OCI-LY1 (cell line): ENCODE results near the gene STUM.

Experiments used
- H2AFZ ChIP-seq: fragments of 200-600 bp; sonication (generic), shearing (Covaris generic); 2 replicates; pipeline ENCODE4 v1.6.0; 2014; ENCODE audit warnings: antibody characterized with exemption, mild to moderate bottlenecking, low read length
- H3F3A ChIP-seq: fragments of 200-600 bp; sonication (generic), shearing (Covaris generic); 2 replicates; pipeline ENCODE4 v1.6.0; 2014; ENCODE audit warnings: mild to moderate bottlenecking, antibody characterized with exemption, low read length, moderate library complexity; ENCODE audit not compliant: insufficient read depth
- H3K27ac ChIP-seq: fragments of 200-600 bp; sonication (generic); 2 replicates; pipeline ENCODE4 v1.5.1; 2014; ENCODE audit warnings: low read length, mixed run types, mild to moderate bottlenecking, low read depth; ENCODE audit not compliant: poor library complexity, severe bottlenecking
- H3K27me3 ChIP-seq: fragments of 200-600 bp; sonication (generic); 2 replicates; pipeline ENCODE4 v1.6.0; 2014; ENCODE audit warnings: antibody characterized with exemption, mild to moderate bottlenecking, low read length, moderate library complexity; ENCODE audit not compliant: insufficient read depth
- H3K36me3 ChIP-seq: fragments of 200-600 bp; sonication (generic); 2 replicates; pipeline ENCODE4 v1.6.1; 2014; ENCODE audit warnings: mild to moderate bottlenecking, antibody characterized with exemption, low read length, moderate library complexity, mixed read lengths; ENCODE audit not compliant: insufficient read depth
- H3K4me1 ChIP-seq: fragments of 200-600 bp; sonication (generic); 2 replicates; pipeline ENCODE4 v1.5.1; 2014; ENCODE audit warnings: mild to moderate bottlenecking, low read length, moderate library complexity; ENCODE audit not compliant: insufficient read depth, severe bottlenecking
- H3K4me2 ChIP-seq: fragments of 200-600 bp; sonication (generic), shearing (Covaris generic); 2 replicates; pipeline ENCODE4 v1.6.1; 2014; ENCODE audit warnings: low read length
- H3K4me3 ChIP-seq: fragments of 200-600 bp; sonication (generic); 2 replicates; pipeline ENCODE4 v1.5.1; 2014; ENCODE audit warnings: low read length, low read depth, mild to moderate bottlenecking, mixed read lengths; ENCODE audit not compliant: poor library complexity, severe bottlenecking
- H3K79me2 ChIP-seq: fragments of 200-600 bp; shearing (Covaris generic); 2 replicates; pipeline ENCODE4 v1.6.1; 2016; ENCODE audit warnings: mixed run types, low read length, mixed read lengths; ENCODE audit not compliant: insufficient read depth
- H3K9ac ChIP-seq: fragments of 200-600 bp; sonication (generic), shearing (Covaris generic); 2 replicates; pipeline ENCODE4 v1.6.1; 2014; ENCODE audit warnings: mild to moderate bottlenecking, low read length, mixed read lengths
- H3K9me2 ChIP-seq: fragments of 200-600 bp; sonication (generic), shearing (Covaris generic); 2 replicates; pipeline ENCODE4 v1.6.1; 2014; ENCODE audit warnings: low read depth, mild to moderate bottlenecking, low read length, mixed read lengths
- H3K9me3 ChIP-seq: fragments of 200-600 bp; shearing (Covaris generic); 2 replicates; pipeline ENCODE4 v1.6.1; 2014; ENCODE audit warnings: low read length, mixed read lengths
- H4K20me1 ChIP-seq: fragments of 200-600 bp; sonication (generic), shearing (Covaris generic); 2 replicates; pipeline ENCODE4 v1.6.0; 2016; ENCODE audit warnings: mild to moderate bottlenecking, low read length; ENCODE audit not compliant: insufficient read depth
- EZH2 ChIP-seq: fragments of 200-600 bp; sonication (generic), shearing (Covaris generic); IDR thresholded peaks from 2 replicates; pipeline ENCODE4 v1.8.0; 2017; ENCODE audit warnings: borderline replicate concordance, mixed run types, mild to moderate bottlenecking, antibody characterized with exemption, low read length, moderate library complexity, mixed read lengths
- TF ChIP-seq, protein P1 (sequence below): fragments of 200-600 bp; sonication (generic), shearing (Covaris generic); IDR thresholded peaks from 2 replicates; pipeline ENCODE4 v1.5.1; 2017; ENCODE audit warnings: mild to moderate bottlenecking, antibody characterized with exemption, low read length, moderate library complexity, mixed read lengths

Gene STUM

DNA sequence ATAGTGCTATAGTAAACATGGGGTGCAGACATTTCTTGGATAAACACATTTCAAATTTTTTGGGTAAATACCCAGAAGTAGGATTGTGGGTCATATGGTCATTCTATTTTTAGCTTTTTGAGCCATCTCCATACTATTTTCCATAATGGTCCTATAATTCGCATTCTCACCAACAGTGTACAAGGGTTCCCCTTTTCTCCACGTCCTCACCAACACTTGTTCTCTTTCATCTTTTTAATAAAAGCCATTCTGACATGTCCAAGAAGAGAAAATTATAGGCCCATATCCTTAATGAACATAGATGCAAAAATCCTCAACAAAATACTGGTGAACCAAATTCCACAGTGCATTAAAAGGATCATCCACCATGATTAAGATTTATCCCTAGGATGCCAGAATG is 8.9 kb downstream of the STUM start:
- Histone ChIP-seq H3K36me3 (no peaks in the 10 kb centered on the region), H3K79me2 (no peaks in the 10 kb centered on the region), H3K4me1 (no peaks in the 10 kb centered on the region), H3K4me3 (no peak overlapping the region), H3K27me3 (peaks cover 6% of the 10 kb centered on the region; the same call in 1 of the 2 replicates), H2AFZ (no peak overlapping the region), H3F3A (no peaks in the 10 kb centered on the region), H3K4me2 (no peak overlapping the region), H3K9me2 (no peaks in the 10 kb centered on the region), H4K20me1 (no peaks in the 10 kb centered on the region), H3K9me3 (no peaks in the 10 kb centered on the region), H3K9ac (no peak overlapping the region), H3K27ac (no peak overlapping the region)
- TF ChIP-seq EZH2: no peak

DNA sequence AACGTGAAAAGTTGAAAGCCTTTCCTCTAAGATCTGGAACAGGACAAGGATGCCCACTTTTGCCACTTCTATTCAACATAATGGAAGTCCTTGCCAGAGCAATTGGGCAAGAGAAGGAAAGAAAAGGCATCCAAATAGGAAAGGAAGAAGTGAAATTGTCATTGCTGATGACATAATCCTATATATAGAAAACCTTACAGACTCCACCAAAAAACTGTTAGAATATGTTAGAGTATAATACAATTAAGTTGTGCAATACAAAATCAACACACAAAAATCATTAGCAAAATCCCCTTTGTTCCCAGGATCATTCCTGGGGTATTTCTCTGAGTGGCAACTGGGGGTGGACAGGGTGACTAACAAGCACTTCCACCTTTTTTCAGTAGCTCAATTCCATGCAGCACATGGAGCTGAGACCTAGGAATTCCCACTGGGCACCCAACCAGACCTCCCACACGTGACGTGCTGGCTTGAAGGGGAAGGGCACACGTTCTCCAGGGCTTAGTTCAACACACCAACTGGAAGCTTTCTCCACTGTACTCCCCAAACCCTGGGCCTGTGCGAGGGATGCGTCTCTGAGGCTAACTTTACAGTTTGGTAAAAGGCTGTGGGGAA is 9.6 kb downstream of the STUM start:
- Histone ChIP-seq H3K4me3 (no peak overlapping the region), H3K9me3 (no peaks in the 10 kb centered on the region), H3K36me3 (no peaks in the 10 kb centered on the region), H4K20me1 (no peaks in the 10 kb centered on the region), H3K27ac (no peak overlapping the region), H3K9ac (no peak overlapping the region), H3K4me1 (no peaks in the 10 kb centered on the region), H3K27me3 (peaks cover 6% of the 10 kb centered on the region; the same call in 1 of the 2 replicates), H3F3A (no peaks in the 10 kb centered on the region), H2AFZ (no peak overlapping the region), H3K9me2 (no peaks in the 10 kb centered on the region), H3K79me2 (no peaks in the 10 kb centered on the region), H3K4me2 (no peak overlapping the region)
- TF ChIP-seq, protein P1, sequence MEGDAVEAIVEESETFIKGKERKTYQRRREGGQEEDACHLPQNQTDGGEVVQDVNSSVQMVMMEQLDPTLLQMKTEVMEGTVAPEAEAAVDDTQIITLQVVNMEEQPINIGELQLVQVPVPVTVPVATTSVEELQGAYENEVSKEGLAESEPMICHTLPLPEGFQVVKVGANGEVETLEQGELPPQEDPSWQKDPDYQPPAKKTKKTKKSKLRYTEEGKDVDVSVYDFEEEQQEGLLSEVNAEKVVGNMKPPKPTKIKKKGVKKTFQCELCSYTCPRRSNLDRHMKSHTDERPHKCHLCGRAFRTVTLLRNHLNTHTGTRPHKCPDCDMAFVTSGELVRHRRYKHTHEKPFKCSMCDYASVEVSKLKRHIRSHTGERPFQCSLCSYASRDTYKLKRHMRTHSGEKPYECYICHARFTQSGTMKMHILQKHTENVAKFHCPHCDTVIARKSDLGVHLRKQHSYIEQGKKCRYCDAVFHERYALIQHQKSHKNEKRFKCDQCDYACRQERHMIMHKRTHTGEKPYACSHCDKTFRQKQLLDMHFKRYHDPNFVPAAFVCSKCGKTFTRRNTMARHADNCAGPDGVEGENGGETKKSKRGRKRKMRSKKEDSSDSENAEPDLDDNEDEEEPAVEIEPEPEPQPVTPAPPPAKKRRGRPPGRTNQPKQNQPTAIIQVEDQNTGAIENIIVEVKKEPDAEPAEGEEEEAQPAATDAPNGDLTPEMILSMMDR: no peak
- TF ChIP-seq EZH2: no peak

DNA sequence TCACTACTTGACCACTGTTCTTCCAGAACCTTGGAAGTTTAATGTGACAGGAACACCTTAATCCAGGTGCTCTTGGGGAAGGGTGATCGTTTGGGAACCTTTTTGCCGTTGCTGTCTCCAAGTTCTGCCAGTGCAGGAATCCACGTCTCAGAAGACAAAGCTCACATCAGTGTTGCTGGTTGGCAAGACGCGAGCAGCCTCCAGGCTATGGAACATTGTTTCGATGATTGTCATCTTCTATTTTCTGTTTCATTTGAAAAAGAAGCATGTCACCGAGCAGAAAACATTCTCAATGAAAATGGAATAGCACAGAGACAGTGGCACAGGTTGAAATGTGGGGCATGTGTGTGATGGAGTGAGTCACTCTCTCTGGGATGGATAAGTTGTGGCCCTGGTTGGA is 11.7 kb downstream of the STUM start:
- no peak overlapping the region for H3K27ac ChIP-seq
- no peaks in the 10 kb centered on the region for H3K79me2 ChIP-seq
- H3K27me3 ChIP-seq: peaks cover 4% of the 10 kb centered on the region
- H3K4me1 ChIP-seq: no peaks in the 10 kb centered on the region
- no peaks in the 10 kb centered on the region for H3K9me2 ChIP-seq
- TF ChIP-seq, protein P1: no peak
- TF ChIP-seq EZH2: no peak
- H3K4me2 ChIP-seq: no peak overlapping the region
- no peaks in the 10 kb centered on the region for H3K36me3 ChIP-seq
- no peak overlapping the region for H2AFZ ChIP-seq
- H3K9ac ChIP-seq: no peak overlapping the region
- no peaks in the 10 kb centered on the region for H4K20me1 ChIP-seq
- no peaks in the 10 kb centered on the region for H3F3A ChIP-seq
- no peaks in the 10 kb centered on the region for H3K9me3 ChIP-seq
- H3K4me3 ChIP-seq: no peak overlapping the region

DNA sequence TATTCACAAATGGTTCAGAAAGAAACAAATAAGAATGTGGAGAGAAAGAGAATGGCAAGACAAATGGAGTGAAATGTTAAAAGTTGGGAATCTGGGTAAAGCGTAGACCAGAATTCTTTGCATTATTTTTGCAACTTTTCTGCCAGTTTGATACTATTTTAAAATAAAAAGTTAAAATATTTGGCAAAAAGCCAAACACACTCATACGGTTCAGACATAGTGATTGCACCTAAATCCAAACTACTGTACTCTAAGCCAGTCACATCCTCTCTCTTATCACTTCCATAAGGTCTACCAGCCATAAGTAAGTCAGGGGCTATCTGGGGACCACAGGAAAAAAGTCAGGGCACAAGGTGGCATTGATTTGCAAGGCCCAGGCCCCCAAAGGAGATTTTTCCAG is 14.4 kb downstream of the STUM start:
- TF ChIP-seq, protein P1: no peak
- no peak for TF ChIP-seq EZH2
- H2AFZ ChIP-seq: no peak overlapping the region
- no peak overlapping the region for H3K9ac ChIP-seq
- no peak overlapping the region for H3K27ac ChIP-seq
- no peaks in the 10 kb centered on the region for H3K4me1 ChIP-seq
- H3K36me3 ChIP-seq: no peaks in the 10 kb centered on the region
- H3K9me3 ChIP-seq: no peaks in the 10 kb centered on the region
- H3K4me2 ChIP-seq: no peak overlapping the region
- no peaks in the 10 kb centered on the region for H3F3A ChIP-seq
- no peaks in the 10 kb centered on the region for H3K79me2 ChIP-seq
- H3K27me3 ChIP-seq: peaks cover 16% of the 10 kb centered on the region
- H3K4me3 ChIP-seq: no peak overlapping the region
- no peaks in the 10 kb centered on the region for H3K9me2 ChIP-seq
- no peaks in the 10 kb centered on the region for H4K20me1 ChIP-seq
